ENCODE results near the gene MCM10.

The MCM10 gene

GRCh38 chr10:13256627-13257026, 95.3 kb downstream of the MCM10 start:
- no peak overlapping the region for H3K4me3 ChIP-seq (ENCODE audit: low read length)
- TF ChIP-seq CTCF (conservative IDR thresholded peaks at IDR 0.05; ENCODE audit: low read depth, low read length): no peak
- no peak for DNase-seq (ENCODE audit: low read depth)

GRCh38 chr10:13257621-13258140, 96.3 kb downstream of the MCM10 start:
- no peak for DNase-seq (ENCODE audit: low read depth)
- no peak overlapping the region for H3K4me3 ChIP-seq (ENCODE audit: low read length)
- no peak for TF ChIP-seq CTCF (conservative IDR thresholded peaks at IDR 0.05; ENCODE audit: low read depth, low read length)
